Stimulated activated naive CD8-positive, alpha-beta T cell treated with anti-CD3 and anti-CD28 coated beads, Interleukin-15, amount 100 ng/mL, for 72 hours (primary cell): ENCODE data around the gene WASF3.
A peak's percentile ranks its signal among the peaks of the same experiment; 100 is the strongest.

Experiments used
- ATAC-seq: fragments of 150-1000 bp; cut with Tn5 transposase; 2 replicates; pipeline ENCODE4 v1.10.0; 2021; ENCODE audit warnings: mild to moderate bottlenecking, moderate library complexity
- DNase-seq, 2 donors: peaks; one replicate each; pipeline ENCODE4 v3.0.0; 2021 to 2022
- H3K27ac Mint-ChIP-seq, 2 donors: one replicate each; pipeline ENCODE4 v1.8.0; 2022; ENCODE audit warnings: mild to moderate bottlenecking in 2 of 2, mixed read lengths in 2 of 2, moderate library complexity in 2 of 2
- H3K27me3 Mint-ChIP-seq: one replicate; pipeline ENCODE4 v1.8.0; 2022; ENCODE audit warnings: mixed read lengths
- H3K4me1 Mint-ChIP-seq: one replicate; pipeline ENCODE4 v1.8.0; 2022; ENCODE audit warnings: mild to moderate bottlenecking, mixed read lengths
- H3K4me3 Mint-ChIP-seq, 2 donors: one replicate each; pipeline ENCODE4 v1.8.0; 2022; ENCODE audit warnings: mild to moderate bottlenecking in 2 of 2, mixed read lengths in 2 of 2, moderate library complexity in 1 of 2
- H3K9me3 Mint-ChIP-seq, 2 donors: one replicate each; pipeline ENCODE4 v1.8.0; 2022; ENCODE audit warnings: mixed read lengths in 2 of 2

Gene WASF3

DNA sequence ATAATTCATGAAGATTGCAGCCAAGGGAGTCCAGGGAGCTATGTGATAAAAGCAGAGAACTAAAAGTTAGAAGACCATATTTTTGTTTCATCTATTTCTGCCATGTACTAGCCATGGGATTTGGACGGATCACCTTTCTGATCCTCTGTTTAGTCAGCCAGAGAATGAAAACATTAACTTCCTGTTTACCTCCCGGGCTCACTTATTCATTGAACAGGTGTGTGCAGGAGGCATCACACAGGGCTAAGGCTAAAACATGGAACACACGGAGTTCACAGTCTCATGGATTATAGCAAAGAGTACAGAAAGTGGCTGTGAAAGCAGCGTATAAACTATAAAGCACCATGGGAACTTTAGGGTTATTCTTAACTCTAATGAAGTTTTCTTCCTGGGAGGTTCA, 106.3 kb downstream of the WASF3 start:
- Mint-ChIP-seq H3K27me3 (peaks cover 19% of the 10 kb centered on the region), H3K4me3 (no peak overlapping the region), H3K27ac (no peak overlapping the region), H3K4me1 (no peaks in the 10 kb centered on the region), H3K9me3 (no peaks in the 10 kb centered on the region)
- ATAC-seq (no peak), DNase-seq (no peak)

DNA sequence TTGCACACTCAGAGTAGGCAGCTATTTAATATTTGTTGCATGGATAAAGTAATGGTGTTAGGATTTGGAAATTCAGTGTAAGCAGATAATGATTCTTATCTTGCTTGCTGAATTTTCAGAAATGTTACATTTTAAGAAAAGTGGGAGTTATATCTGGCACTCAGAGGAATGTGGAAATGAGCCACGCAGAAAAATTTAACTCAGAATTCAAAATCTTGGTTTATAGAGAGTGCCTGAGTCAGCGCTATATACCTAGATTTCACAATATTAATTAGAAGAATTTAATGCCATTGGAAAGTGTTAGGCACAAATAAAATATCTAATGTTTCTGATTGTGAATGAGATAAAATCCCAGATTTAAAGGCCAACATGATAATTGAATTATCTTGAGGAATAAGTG, 106.8 kb downstream of the WASF3 start:
- no peak overlapping the region for H3K27ac Mint-ChIP-seq
- no peak for ATAC-seq

DNA sequence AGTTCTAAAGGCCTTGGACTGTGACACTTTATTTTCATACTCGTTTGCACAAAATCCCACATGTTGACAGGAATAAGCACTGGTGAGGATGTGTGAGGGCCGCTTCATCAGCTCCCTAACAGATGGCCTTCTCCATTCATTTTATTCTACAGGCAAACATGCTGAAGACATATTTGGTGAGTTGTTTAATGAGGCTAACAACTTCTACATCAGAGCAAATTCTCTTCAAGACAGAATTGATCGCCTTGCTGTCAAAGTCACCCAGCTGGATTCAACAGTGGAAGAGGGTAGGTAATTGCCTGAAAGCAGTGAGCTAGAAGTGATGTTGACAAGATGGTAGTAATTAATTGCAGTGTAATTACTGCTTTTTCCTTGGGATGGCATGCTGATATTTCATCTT, 107.4 kb downstream of the WASF3 start:
- Mint-ChIP-seq H3K27me3 (peaks cover 19% of the 10 kb centered on the region), H3K27ac (no peak overlapping the region)
- ATAC-seq, result no peak

More for the DNA sequence above, 106.8 kb downstream of the WASF3 start:
- no peak for DNase-seq
- Mint-ChIP-seq H3K27me3 (peaks cover 19% of the 10 kb centered on the region), H3K9me3 (no peaks in the 10 kb centered on the region), H3K4me3 (no peak overlapping the region), H3K4me1 (no peaks in the 10 kb centered on the region)

DNA sequence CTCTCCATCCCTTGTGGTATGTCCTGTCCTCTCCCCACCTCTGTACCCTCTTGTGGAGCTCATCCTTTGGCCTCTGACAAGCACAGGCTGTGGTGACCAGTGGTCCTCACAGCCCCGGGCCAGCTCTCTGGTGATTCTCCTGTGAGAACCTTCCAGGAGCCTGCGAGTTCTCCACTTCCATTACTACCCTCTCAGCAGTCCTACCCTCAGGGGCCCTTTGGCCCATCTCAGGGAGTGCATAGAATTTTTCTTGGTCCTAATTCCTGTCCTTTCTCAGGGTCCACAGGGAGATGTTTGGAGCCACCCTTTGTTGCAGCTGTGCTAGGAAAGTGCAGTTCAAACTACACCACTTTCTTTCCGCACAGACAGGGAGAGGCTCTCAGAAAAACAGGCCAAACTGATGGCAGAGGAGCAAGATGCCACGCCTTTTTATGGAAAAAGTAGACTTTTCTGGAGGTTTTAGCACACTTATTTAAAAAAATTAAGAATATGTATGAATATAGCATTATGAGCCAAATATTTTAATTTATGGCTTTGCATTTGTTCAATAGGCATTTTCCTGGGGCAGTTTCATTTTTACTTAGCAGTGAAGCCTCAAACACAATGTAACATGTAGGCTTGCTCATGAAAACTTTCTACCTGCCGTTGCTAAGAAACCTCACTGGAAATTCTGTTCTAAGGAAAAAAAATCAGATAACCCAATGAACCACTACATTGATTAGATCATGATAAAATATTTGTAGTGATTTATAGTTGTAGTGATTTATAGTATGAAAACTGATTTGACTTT, 111.1 kb downstream of the WASF3 start:
- Mint-ChIP-seq H3K27me3 (peaks cover 14% of the 10 kb centered on the region), H3K9me3 (no peaks in the 10 kb centered on the region), H3K4me3 (no peak overlapping the region), H3K27ac (no peak overlapping the region), H3K4me1 (no peaks in the 10 kb centered on the region)
- no peak for DNase-seq
- ATAC-seq, result no peak

More for the DNA sequence above, 107.4 kb downstream of the WASF3 start:
- no peaks in the 10 kb centered on the region for H3K4me1 Mint-ChIP-seq
- no peaks in the 10 kb centered on the region for H3K9me3 Mint-ChIP-seq
- no peak for DNase-seq
- no peak overlapping the region for H3K4me3 Mint-ChIP-seq

DNA sequence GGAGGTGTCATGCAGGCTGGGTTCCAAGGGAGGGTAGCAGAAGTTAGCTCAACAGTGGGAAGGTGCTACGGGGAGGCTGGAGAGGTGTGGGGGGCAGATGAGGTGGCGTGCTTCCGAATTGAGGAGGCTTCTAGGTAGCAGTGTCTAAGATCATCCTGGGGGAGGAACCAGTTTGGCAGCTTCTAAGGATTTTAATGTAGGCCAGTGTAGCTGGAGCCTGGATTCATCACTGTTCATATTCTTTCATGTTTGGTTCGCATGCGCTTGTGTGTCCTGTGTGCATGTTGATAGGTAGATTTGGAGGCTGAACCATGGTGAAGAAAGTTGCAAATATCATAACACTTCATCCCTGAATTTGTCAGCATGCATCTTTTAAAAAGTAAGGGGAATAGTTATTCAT, 116.4 kb downstream of the WASF3 start:
- H3K27ac Mint-ChIP-seq, result no peak overlapping the region
- H3K27me3 Mint-ChIP-seq, result peaks cover 18% of the 10 kb centered on the region
- H3K9me3 Mint-ChIP-seq, result no peaks in the 10 kb centered on the region
- no peak for DNase-seq
- H3K4me1 Mint-ChIP-seq, result no peaks in the 10 kb centered on the region
- no peak overlapping the region for H3K4me3 Mint-ChIP-seq
- ATAC-seq, result no peak

DNA sequence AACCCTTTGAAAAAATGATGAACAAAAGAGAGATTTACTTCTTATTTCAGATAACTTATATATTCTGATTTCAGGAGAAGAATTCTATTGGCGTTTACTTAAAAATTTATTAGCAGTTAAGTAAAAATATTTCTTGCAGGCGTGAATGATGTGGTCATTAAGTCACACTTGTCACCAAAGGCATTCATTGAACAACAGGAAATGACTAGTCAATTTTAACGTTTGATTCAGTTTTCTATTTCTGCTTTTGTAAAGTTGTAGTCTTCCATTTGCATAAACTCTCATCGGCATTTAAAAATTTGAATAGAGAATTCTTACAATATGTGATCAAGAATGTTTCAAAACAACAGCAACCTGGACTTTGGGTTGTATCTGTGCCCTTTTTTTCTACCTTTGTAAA, 119.7 kb downstream of the WASF3 start:
- ATAC-seq (no peak), DNase-seq (no peak)
- Mint-ChIP-seq H3K27ac (no peak overlapping the region), H3K4me1 (no peaks in the 10 kb centered on the region), H3K4me3 (no peak overlapping the region), H3K9me3 (no peaks in the 10 kb centered on the region), H3K27me3 (peaks cover 18% of the 10 kb centered on the region)

DNA sequence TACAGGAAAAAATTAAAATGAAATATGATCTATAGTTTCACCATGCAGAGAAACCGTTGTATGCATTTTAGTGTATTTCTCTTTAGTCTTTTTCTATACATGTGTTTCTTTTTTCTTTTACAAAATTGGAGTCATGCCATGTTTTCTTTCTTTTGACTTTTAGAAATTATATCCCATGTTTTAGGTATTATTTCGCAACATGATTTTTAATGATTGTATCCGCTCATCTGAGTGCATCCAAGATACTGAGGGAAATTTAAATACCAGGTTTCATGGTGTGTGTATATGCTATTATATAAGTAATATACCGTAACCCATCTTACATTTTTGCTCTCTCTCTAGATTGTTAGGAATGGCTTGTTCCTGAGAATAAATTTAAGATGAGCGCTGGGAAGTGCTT, 120.8 kb downstream of the WASF3 start:
- no peak overlapping the region for H3K27ac Mint-ChIP-seq
- ATAC-seq, result no peak
- no peaks in the 10 kb centered on the region for H3K9me3 Mint-ChIP-seq
- H3K4me1 Mint-ChIP-seq, result no peaks in the 10 kb centered on the region
- H3K27me3 Mint-ChIP-seq, result peaks cover 16% of the 10 kb centered on the region
- H3K4me3 Mint-ChIP-seq, result no peak overlapping the region
- DNase-seq, result no peak

DNA sequence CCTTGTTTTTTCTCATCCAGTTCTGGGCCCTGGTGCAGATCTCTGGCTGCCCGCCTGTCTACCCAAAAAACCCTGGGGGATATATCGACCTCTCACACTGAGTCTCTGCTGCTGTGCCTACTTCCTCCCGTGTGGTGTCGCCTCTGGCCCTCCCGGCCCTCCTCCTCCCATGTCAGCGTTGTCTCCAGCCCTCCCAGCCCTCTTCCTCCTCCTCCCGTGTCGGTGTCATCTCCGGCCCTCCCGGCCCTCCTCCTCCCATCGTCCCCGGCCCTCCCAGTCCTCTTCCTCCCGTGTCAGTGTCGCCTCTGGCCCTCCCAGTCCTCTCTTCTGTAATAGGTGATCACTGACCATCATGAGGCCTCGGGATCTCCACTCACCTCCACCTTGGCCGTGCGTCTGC, 121.3 kb downstream of the WASF3 start:
- Mint-ChIP-seq H3K27me3 (peaks cover 16% of the 10 kb centered on the region), H3K4me3 (no peak overlapping the region), H3K4me1 (no peaks in the 10 kb centered on the region), H3K9me3 (no peaks in the 10 kb centered on the region), H3K27ac (no peak overlapping the region)
- ATAC-seq (no peak), DNase-seq (no peak)

DNA sequence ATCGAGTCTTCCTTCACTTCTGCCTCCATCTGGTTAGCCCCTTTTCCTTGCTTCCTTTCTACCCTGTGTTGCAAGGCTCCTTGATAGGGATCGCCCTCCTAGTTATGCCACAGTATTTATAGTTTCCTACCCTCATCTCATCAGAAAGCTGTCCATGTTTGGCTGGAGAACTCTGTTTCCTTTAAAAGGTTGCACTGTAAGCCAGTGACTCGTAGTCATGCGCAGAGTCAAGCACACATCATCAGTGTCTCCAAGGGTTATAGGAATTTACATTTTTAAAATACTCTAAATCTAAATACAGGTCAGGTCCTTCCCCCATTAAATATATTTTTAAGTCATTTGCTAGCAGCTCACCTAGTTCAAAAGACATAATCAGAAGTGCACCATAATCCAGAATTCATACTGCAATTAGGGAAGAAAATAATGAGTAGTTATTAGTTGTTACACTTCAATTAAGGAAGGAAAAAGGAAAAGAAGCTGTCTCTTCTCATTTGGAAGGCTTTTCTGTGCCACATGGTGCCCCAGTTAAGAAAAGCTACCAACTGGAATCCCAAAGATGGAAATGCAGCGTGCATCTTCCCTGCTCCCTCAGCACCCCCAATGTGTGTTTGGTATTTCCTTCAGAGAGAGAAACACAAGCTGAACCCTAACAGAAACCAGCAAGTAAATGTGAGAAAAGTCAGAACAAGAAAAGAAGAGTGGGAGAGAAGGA, 122.1 kb downstream of the WASF3 start:
- H3K4me3 Mint-ChIP-seq, result no peak overlapping the region

DNA sequence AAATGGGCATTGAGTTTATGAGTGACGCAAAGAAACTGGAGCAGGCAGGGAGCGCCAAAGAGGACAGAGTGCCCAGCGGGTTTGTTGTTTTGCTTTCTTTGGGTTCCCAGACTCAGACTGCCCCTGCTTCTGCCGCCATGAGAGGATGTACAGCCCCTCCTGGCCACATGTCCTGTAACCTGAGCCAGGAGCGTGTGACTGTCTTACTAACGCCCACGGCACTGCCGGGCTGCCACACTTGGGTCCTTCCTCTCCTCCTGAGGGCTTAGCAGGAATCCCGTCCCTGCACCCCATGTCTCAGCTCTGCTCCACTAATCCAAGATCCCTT, 122.6 kb downstream of the WASF3 start:
- no peak for DNase-seq
- no peak overlapping the region for H3K27ac Mint-ChIP-seq

More for the DNA sequence above, 122.1 kb downstream of the WASF3 start:
- Mint-ChIP-seq H3K27ac (no peak overlapping the region), H3K27me3 (peaks cover 16% of the 10 kb centered on the region), H3K4me1 (no peaks in the 10 kb centered on the region), H3K9me3 (no peaks in the 10 kb centered on the region)
- no peak for ATAC-seq
- no peak for DNase-seq

DNA sequence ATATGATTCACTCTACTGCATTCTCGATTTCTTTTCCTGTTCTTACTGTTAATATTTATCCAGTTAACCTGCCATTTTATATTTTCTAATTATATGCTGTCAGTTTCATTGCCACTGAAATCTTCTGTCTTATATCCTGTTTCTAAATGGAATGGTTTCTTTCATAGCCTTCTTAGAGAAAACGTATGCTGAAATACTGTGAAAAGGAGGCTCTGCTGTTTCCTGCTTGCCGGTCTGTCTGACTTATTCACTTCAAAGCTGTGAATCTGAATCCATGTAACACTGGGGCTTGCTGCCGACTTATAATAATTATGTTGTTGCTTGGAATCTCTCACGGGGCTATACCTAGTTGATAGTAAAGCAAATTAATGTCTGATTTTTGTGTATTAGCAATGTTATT, 123.1 kb downstream of the WASF3 start:
- ATAC-seq (no peak), DNase-seq (no peak)
- Mint-ChIP-seq H3K27me3 (peaks cover 16% of the 10 kb centered on the region), H3K9me3 (no peaks in the 10 kb centered on the region), H3K27ac (no peak overlapping the region), H3K4me1 (no peaks in the 10 kb centered on the region), H3K4me3 (no peak overlapping the region)

More for the DNA sequence above, 122.6 kb downstream of the WASF3 start:
- Mint-ChIP-seq H3K9me3 (no peaks in the 10 kb centered on the region), H3K27me3 (peaks cover 16% of the 10 kb centered on the region), H3K4me1 (no peaks in the 10 kb centered on the region), H3K4me3 (no peak overlapping the region)
- ATAC-seq, result no peak

DNA sequence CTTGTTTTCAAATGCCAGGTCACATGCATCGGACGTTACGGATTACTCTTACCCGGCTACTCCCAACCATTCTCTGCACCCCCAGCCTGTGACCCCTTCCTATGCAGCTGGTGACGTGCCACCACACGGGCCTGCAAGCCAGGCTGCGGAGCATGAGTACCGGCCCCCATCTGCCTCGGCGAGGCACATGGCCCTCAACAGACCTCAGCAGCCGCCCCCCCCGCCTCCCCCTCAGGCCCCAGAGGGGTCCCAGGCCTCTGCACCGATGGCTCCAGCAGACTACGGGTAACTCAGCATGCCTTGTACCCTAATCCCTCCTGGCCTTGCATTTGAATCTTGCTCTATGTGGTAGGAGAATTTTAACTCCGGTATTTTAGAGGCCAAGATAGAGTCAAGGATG, 123.6 kb downstream of the WASF3 start:
- ATAC-seq, result no peak
- Mint-ChIP-seq H3K9me3 (no peaks in the 10 kb centered on the region), H3K4me3 (no peak overlapping the region), H3K27ac (peak overlapping the region in 1 of 2 donors; percentile 72), H3K27me3 (peaks cover 16% of the 10 kb centered on the region), H3K4me1 (no peaks in the 10 kb centered on the region)
- DNase-seq, result no peak

DNA sequence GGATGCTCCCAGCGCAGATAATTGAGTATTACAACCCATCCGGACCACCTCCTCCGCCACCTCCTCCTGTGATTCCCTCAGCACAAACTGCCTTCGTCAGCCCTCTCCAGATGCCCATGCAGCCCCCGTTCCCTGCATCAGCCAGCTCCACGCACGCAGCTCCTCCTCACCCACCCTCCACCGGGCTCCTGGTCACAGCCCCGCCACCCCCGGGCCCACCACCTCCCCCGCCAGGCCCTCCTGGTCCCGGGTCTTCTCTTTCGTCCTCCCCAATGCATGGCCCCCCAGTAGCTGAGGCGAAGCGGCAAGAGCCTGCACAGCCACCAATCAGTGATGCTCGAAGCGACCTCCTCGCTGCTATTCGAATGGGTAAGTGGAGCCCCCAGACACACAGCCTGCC, 125.1 kb downstream of the WASF3 start:
- DNase-seq (no peak), ATAC-seq (no peak)
- Mint-ChIP-seq H3K27me3 (peaks cover 16% of the 10 kb centered on the region), H3K27ac (no peak overlapping the region), H3K9me3 (no peaks in the 10 kb centered on the region), H3K4me1 (no peaks in the 10 kb centered on the region), H3K4me3 (no peak overlapping the region)

DNA sequence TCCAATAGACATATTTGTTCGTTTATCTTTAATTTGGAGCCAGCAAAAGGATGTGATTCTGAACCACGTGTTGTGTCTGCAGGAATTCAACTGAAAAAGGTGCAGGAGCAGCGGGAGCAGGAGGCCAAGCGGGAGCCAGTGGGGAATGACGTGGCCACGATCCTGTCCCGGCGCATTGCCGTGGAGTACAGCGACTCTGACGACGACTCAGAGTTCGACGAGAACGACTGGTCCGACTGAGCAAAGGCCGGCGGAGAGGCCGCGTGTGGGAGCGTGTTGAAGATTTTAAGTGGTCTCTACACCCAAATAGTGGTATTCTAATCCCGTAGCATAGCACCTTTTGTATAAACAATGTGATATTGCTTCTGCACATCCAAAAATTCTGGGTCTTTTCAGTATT, 128.1 kb downstream of the WASF3 start:
- H3K4me1 Mint-ChIP-seq, result no peaks in the 10 kb centered on the region
- ATAC-seq (no peak), DNase-seq (no peak)
- no peak overlapping the region for H3K4me3 Mint-ChIP-seq
- peaks cover 7% of the 10 kb centered on the region for H3K27me3 Mint-ChIP-seq
- H3K9me3 Mint-ChIP-seq, result peaks cover 8 to 12% of the 10 kb centered on the region in 2 donors
- H3K27ac Mint-ChIP-seq, result no peak overlapping the region

DNA sequence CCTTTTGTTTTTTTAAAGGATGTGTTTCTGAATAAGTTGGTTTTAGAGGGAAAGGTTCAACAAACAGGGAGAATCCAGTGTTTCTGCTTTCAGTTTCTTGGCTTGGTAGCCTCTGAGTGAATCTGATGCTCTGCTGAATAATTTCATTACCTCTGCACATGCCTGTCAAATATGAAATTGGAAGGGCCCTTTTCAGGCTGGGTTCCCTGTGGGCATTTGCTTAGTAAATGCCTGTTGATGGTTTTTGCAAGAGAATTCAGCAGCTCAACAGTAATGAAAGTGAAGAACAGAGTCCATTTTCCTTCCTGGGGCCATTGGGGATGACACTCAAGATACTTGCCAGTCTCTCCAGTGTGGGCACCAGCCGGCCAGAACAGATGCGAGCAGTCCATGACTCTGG, 128.8 kb downstream of the WASF3 start:
- Mint-ChIP-seq H3K4me1 (no peaks in the 10 kb centered on the region), H3K9me3 (peaks cover 8 to 14% of the 10 kb centered on the region in 2 donors), H3K27ac (no peak overlapping the region), H3K27me3 (peaks cover 7% of the 10 kb centered on the region), H3K4me3 (no peak overlapping the region)
- no peak for DNase-seq
- no peak for ATAC-seq

DNA sequence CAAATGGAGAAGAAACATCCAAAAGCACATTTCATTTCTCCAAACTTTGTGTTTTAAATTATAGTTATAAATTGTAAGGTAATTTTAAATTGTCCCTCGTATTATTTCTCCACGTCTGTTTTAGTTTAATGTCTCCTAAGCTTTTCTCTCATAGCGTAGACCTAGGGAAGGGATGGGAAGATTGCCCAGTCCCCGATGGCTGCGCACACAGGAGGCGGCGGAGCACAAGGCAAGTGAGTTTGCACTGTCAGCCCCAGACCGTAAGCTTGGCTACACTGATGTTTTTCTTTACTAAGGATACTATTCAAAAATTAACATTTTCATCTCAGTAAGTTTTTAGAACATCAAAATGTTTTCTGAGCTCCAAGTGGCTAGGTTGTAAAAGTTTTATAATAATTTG, 130.8 kb downstream of the WASF3 start:
- Mint-ChIP-seq H3K27me3 (no peaks in the 10 kb centered on the region), H3K4me3 (no peak overlapping the region), H3K27ac (no peak overlapping the region), H3K9me3 (peaks cover 8 to 22% of the 10 kb centered on the region in 2 donors), H3K4me1 (no peaks in the 10 kb centered on the region)
- DNase-seq (no peak), ATAC-seq (no peak)
